ENCODE data around the gene ZFAND5.

The ZFAND5 gene

GRCh38 chr9:72354704-72355103, 10.3 kb downstream of the ZFAND5 start:
- DNase-seq (ENCODE audit: low read depth), result no peak
- no peak for TF ChIP-seq CTCF (conservative IDR thresholded peaks at IDR 0.05; ENCODE audit: low read length)
- no peak overlapping the region for H3K4me3 ChIP-seq (ENCODE audit: low read length)

- H3K4me3 ChIP-seq (ENCODE audit: low read length), result no peak overlapping the region
- no peak for DNase-seq (ENCODE audit: low read depth)
- no peak for TF ChIP-seq CTCF (conservative IDR thresholded peaks at IDR 0.05; ENCODE audit: low read length)
Observed at GRCh38 chr9:72353455-72354116, 11.4 kb downstream of the ZFAND5 start.

GRCh38 chr9:72352911-72353388, 12.1 kb downstream of the ZFAND5 start:
- DNase-seq (ENCODE audit: low read depth), result no peak

GRCh38 chr9:72351538-72352453, 13.2 kb downstream of the ZFAND5 start:
- DNase-seq (ENCODE audit: low read depth), result no peak
- TF ChIP-seq CTCF (conservative IDR thresholded peaks at IDR 0.05; ENCODE audit: low read length), result no peak

More at GRCh38 chr9:72352911-72353388, 12.1 kb downstream of the ZFAND5 start:
- H3K4me3 ChIP-seq (ENCODE audit: low read length), result no peak overlapping the region
- no peak for TF ChIP-seq CTCF (conservative IDR thresholded peaks at IDR 0.05; ENCODE audit: low read length)

GRCh38 chr9:72349911-72350310, 15.1 kb downstream of the ZFAND5 start:
- no peak for DNase-seq (ENCODE audit: low read depth)
- H3K4me3 ChIP-seq (ENCODE audit: low read length), result no peak overlapping the region
- TF ChIP-seq CTCF (conservative IDR thresholded peaks at IDR 0.05; ENCODE audit: low read length), result no peak

More at GRCh38 chr9:72351538-72352453, 13.2 kb downstream of the ZFAND5 start:
- no peak overlapping the region for H3K4me3 ChIP-seq (ENCODE audit: low read length)

- DNase-seq (ENCODE audit: low read depth), result no peak
- H3K4me3 ChIP-seq (ENCODE audit: low read length), result no peak overlapping the region
- no peak for TF ChIP-seq CTCF (conservative IDR thresholded peaks at IDR 0.05; ENCODE audit: low read length)
Observed at GRCh38 chr9:72349240-72349639, 15.8 kb downstream of the ZFAND5 start.
